Testis (tissue), 2 donors: ENCODE results near the gene SERPINA10.

ENCODE experiments used
- POLR2A ChIP-seq: fragments of 450-650 bp; IDR thresholded peaks from one replicate; pipeline ENCODE4 v1.6.1; 2017; ENCODE audit warnings: antibody characterized with exemption, mild to moderate bottlenecking, moderate library complexity
- TF ChIP-seq, protein P1 (sequence below), 3 experiments: fragments of 450-650 bp in 2 of 3; fragments of 200-600 bp in 1 of 3; sonication (generic) in 1 of 3; IDR thresholded peaks; one replicate each; pipeline ENCODE4 v1.5.1; 2016 to 2019; ENCODE audit warnings: antibody characterized with exemption in 3 of 3, mild to moderate bottlenecking in 2 of 3, moderate library complexity in 1 of 3

DNA sequence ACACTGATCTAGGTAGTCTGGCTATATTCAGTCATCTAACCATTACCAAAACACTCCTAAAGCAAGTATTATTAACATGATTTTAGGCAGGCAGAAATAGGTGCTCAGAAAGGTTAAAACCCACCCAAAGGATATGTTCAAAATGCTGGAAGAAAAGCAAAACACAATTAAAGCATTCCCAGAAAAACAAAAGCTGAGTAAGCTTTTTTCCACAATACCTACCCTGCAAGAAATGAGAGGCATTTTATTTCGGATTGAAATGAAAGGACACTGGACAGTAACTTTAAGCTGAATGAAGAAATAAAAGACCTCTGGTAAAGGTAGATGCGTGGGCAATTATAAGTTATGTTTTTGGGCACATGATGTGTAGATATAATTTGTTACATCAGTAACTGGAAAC, 21.8 kb upstream of the SERPINA10 start:
- TF ChIP-seq, protein P1, sequence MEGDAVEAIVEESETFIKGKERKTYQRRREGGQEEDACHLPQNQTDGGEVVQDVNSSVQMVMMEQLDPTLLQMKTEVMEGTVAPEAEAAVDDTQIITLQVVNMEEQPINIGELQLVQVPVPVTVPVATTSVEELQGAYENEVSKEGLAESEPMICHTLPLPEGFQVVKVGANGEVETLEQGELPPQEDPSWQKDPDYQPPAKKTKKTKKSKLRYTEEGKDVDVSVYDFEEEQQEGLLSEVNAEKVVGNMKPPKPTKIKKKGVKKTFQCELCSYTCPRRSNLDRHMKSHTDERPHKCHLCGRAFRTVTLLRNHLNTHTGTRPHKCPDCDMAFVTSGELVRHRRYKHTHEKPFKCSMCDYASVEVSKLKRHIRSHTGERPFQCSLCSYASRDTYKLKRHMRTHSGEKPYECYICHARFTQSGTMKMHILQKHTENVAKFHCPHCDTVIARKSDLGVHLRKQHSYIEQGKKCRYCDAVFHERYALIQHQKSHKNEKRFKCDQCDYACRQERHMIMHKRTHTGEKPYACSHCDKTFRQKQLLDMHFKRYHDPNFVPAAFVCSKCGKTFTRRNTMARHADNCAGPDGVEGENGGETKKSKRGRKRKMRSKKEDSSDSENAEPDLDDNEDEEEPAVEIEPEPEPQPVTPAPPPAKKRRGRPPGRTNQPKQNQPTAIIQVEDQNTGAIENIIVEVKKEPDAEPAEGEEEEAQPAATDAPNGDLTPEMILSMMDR (IDR thresholded peaks at IDR 0.05), result no peak
- TF ChIP-seq POLR2A, result no peak
